A549 (cell line): ENCODE measurements around the gene MOB2.

Experiments used
- CBX8 ChIP-seq: fragments of 200-600 bp; sonication (generic); IDR thresholded peaks from 2 replicates; pipeline ENCODE4 v1.6.1; 2016
- CTCF ChIP-seq: fragments of >200 bp; sonication (Bioruptor Twin); formaldehyde crosslinking; IDR thresholded peaks from 3 replicates; pipeline ENCODE4 v1.5.1; 2016
- EHMT2 ChIP-seq: fragments of 200-600 bp; sonication (generic); IDR thresholded peaks from 2 replicates; pipeline ENCODE4 v1.6.1; 2016; ENCODE audit warnings: antibody characterized with exemption, low read depth, mild to moderate bottlenecking, moderate library complexity
- EP300 ChIP-seq, 2 experiments: fragments of >200 bp; sonication (Bioruptor Twin); formaldehyde crosslinking; IDR thresholded peaks; 2 replicates in 1 of 2; 3 replicates in 1 of 2; pipeline ENCODE4 v1.6.1; 2016 to 2017
- MAX ChIP-seq: IDR thresholded peaks from 2 replicates; pipeline ENCODE4 v1.6.1; 2012

- no peak for TF ChIP-seq CBX8
- no peak for TF ChIP-seq CTCF
- TF ChIP-seq EP300 (IDR thresholded peaks at IDR 0.05) = no peak
- no peak for TF ChIP-seq EHMT2
- no peak for TF ChIP-seq MAX
These were observed 2.1 kb upstream of the MOB2 start for GRCh38 chr11:1488575-1489180.
